ENCODE measurements around the gene GPR108. TPM values are rescaled to one million over a fixed set of nuclear protein-coding genes. Genes with fewer than 3 reads are reported as not detected.
"Not testable (repeated sequence)": the region's sequence is repeated elsewhere in the genome, so short reads cannot be mapped to it uniquely, and the experiment has no call there.

The GPR108 gene
- total RNA-seq, 1 donor from 2014 or later = 72.8 TPM

GRCh38 chr19:6754136-6754535, 16.8 kb upstream of the GPR108 start:
- Mint-ChIP-seq H3K9me3 (ENCODE audit: low read depth) (no peaks in the 10 kb centered on the region), H3K4me3 (ENCODE audit: low read depth) (no peak overlapping the region), H3K27ac (no peak overlapping the region), H3K27me3 (no peaks in the 10 kb centered on the region), H3K4me1 (ENCODE audit: low read depth) (peaks cover 9% of the 10 kb centered on the region), H3K36me3 (ENCODE audit: insufficient read depth) (peaks cover 15% of the 10 kb centered on the region)
- no peak for DNase-seq (ENCODE audit: low spot score, unreplicated experiment)
- TF ChIP-seq CTCF (IDR thresholded peaks at IDR 0.05; ENCODE audit: unreplicated experiment) = no peak

GRCh38 chr19:6753178-6754031, 16.0 kb upstream of the GPR108 start:
- peak; percentile 49 for TF ChIP-seq CTCF (IDR thresholded peaks at IDR 0.05; ENCODE audit: unreplicated experiment)
- H3K4me1 Mint-ChIP-seq (ENCODE audit: low read depth) = peaks cover 9% of the 10 kb centered on the region
- no peaks in the 10 kb centered on the region for H3K9me3 Mint-ChIP-seq (ENCODE audit: low read depth)
- peak; percentile 74 for DNase-seq (ENCODE audit: low spot score, unreplicated experiment)
- no peaks in the 10 kb centered on the region for H3K27me3 Mint-ChIP-seq
- peak overlapping the region; percentile 99 for H3K27ac Mint-ChIP-seq
- H3K36me3 Mint-ChIP-seq (ENCODE audit: insufficient read depth) = peaks cover 12% of the 10 kb centered on the region
- peak overlapping the region; percentile 81 for H3K4me3 Mint-ChIP-seq (ENCODE audit: low read depth)

GRCh38 chr19:6752256-6753177, 15.1 kb upstream of the GPR108 start:
- H3K9me3 Mint-ChIP-seq (ENCODE audit: low read depth) = no peaks in the 10 kb centered on the region
- peaks cover 9% of the 10 kb centered on the region for H3K4me1 Mint-ChIP-seq (ENCODE audit: low read depth)
- peak overlapping the region; percentile 81 for H3K4me3 Mint-ChIP-seq (ENCODE audit: low read depth)
- H3K27ac Mint-ChIP-seq = peak overlapping the region; percentile 99
- peaks cover 15% of the 10 kb centered on the region for H3K36me3 Mint-ChIP-seq (ENCODE audit: insufficient read depth)
- peak; percentile 78 for DNase-seq (ENCODE audit: low spot score, unreplicated experiment)
- no peak for TF ChIP-seq CTCF (IDR thresholded peaks at IDR 0.05; ENCODE audit: unreplicated experiment)
- no peaks in the 10 kb centered on the region for H3K27me3 Mint-ChIP-seq

GRCh38 chr19:6751189-6751588, 13.8 kb upstream of the GPR108 start:
- peaks cover 21% of the 10 kb centered on the region for H3K36me3 Mint-ChIP-seq (ENCODE audit: insufficient read depth)
- H3K9me3 Mint-ChIP-seq (ENCODE audit: low read depth) = no peaks in the 10 kb centered on the region
- TF ChIP-seq CTCF (IDR thresholded peaks at IDR 0.05; ENCODE audit: unreplicated experiment) = no peak
- no peak overlapping the region for H3K27ac Mint-ChIP-seq
- H3K27me3 Mint-ChIP-seq = no peaks in the 10 kb centered on the region
- no peak overlapping the region for H3K4me3 Mint-ChIP-seq (ENCODE audit: low read depth)
- peaks cover 9% of the 10 kb centered on the region for H3K4me1 Mint-ChIP-seq (ENCODE audit: low read depth)
- no peak for DNase-seq (ENCODE audit: low spot score, unreplicated experiment)

GRCh38 chr19:6750062-6750461, 12.7 kb upstream of the GPR108 start:
- Mint-ChIP-seq H3K27ac (no peak overlapping the region), H3K4me1 (ENCODE audit: low read depth) (peaks cover 9% of the 10 kb centered on the region), H3K4me3 (ENCODE audit: low read depth) (no peak overlapping the region), H3K9me3 (ENCODE audit: low read depth) (no peaks in the 10 kb centered on the region), H3K27me3 (no peaks in the 10 kb centered on the region), H3K36me3 (ENCODE audit: insufficient read depth) (peaks cover 27% of the 10 kb centered on the region)
- TF ChIP-seq CTCF (IDR thresholded peaks at IDR 0.05; ENCODE audit: unreplicated experiment) = no peak
- no peak for DNase-seq (ENCODE audit: low spot score, unreplicated experiment)

GRCh38 chr19:6748543-6748942, 11.2 kb upstream of the GPR108 start:
- H3K9me3 Mint-ChIP-seq (ENCODE audit: low read depth); H3K27me3 Mint-ChIP-seq; H3K27ac Mint-ChIP-seq; H3K4me1 Mint-ChIP-seq (ENCODE audit: low read depth); DNase-seq (ENCODE audit: low spot score, unreplicated experiment); H3K4me3 Mint-ChIP-seq (ENCODE audit: low read depth): not testable (repeated sequence)
- H3K36me3 Mint-ChIP-seq (ENCODE audit: insufficient read depth) = peaks cover 32% of the 10 kb centered on the region

Data from progenitor cell of endocrine pancreas (in vitro differentiated cells).